Osteocyte (in vitro differentiated cells): ENCODE data around the gene AAK1. TPM values are rescaled to one million over a fixed set of nuclear protein-coding genes. Genes with fewer than 3 reads are reported as not detected.
"Not testable (repeated sequence)": the region's sequence is repeated elsewhere in the genome, so short reads cannot be mapped to it uniquely, and the experiment has no call there.

Experiments used
- DNase-seq: peaks from one replicate; pipeline ENCODE4 v3.0.0; 2021; ENCODE audit warnings: mixed read lengths; ENCODE audit not compliant: unreplicated experiment; ENCODE audit errors: extremely low spot score
- H3K27ac Mint-ChIP-seq: one replicate; pipeline ENCODE4 v1.8.0; 2021; ENCODE audit warnings: mild to moderate bottlenecking, mixed read lengths; ENCODE audit not compliant: unreplicated experiment
- H3K27me3 Mint-ChIP-seq: one replicate; pipeline ENCODE4 v1.8.0; 2021; ENCODE audit warnings: mixed read lengths; ENCODE audit not compliant: unreplicated experiment
- H3K36me3 Mint-ChIP-seq: one replicate; pipeline ENCODE4 v1.8.0; 2021; ENCODE audit warnings: mixed read lengths; ENCODE audit not compliant: unreplicated experiment
- H3K4me1 Mint-ChIP-seq: one replicate; pipeline ENCODE4 v1.8.0; 2021; ENCODE audit warnings: mixed read lengths; ENCODE audit not compliant: unreplicated experiment
- H3K4me3 Mint-ChIP-seq: one replicate; pipeline ENCODE4 v1.8.0; 2021; ENCODE audit warnings: mild to moderate bottlenecking, moderate library complexity, mixed read lengths; ENCODE audit not compliant: unreplicated experiment
- H3K9me3 Mint-ChIP-seq: one replicate; pipeline ENCODE4 v1.8.0; 2021; ENCODE audit warnings: mixed read lengths; ENCODE audit not compliant: unreplicated experiment
- total RNA-seq: library from RNA; stranded (reverse); gene quantifications from 2 replicates; pipeline ENCODE4 v1.2.1, GENCODE V29; 2021
- TF ChIP-seq, protein P1 (sequence below): fragments of 200-600 bp; sonication (generic); IDR thresholded peaks from 2 replicates; pipeline ENCODE4 v1.5.0; 2021; ENCODE audit warnings: antibody characterized with exemption, mild to moderate bottlenecking, moderate library complexity

The AAK1 gene
- total RNA-seq, 1 donor from 2014 or later: 66.0 TPM

DNA sequence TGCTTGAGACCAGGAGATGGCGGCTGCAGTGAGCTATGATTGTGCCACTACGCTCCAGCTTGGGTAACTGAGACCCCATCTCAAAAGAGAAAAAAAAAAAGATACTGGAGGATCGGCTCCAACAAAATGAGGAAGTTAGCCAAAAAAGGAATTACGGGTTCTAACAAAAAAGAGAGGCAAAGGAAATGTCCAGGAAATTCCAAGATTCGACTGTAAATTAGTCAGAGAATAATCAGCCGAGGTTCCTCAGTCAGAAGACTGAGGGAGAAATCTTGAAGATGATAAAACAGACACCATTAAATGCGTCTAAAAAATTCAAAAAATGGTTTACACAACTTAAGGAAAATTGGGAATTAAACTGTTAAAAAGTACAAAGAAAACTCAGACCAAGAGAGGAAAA lies 89.5 kb downstream of the AAK1 start:
- no peaks in the 10 kb centered on the region for H3K9me3 Mint-ChIP-seq
- H3K4me3 Mint-ChIP-seq: no peak overlapping the region
- TF ChIP-seq, protein P1, sequence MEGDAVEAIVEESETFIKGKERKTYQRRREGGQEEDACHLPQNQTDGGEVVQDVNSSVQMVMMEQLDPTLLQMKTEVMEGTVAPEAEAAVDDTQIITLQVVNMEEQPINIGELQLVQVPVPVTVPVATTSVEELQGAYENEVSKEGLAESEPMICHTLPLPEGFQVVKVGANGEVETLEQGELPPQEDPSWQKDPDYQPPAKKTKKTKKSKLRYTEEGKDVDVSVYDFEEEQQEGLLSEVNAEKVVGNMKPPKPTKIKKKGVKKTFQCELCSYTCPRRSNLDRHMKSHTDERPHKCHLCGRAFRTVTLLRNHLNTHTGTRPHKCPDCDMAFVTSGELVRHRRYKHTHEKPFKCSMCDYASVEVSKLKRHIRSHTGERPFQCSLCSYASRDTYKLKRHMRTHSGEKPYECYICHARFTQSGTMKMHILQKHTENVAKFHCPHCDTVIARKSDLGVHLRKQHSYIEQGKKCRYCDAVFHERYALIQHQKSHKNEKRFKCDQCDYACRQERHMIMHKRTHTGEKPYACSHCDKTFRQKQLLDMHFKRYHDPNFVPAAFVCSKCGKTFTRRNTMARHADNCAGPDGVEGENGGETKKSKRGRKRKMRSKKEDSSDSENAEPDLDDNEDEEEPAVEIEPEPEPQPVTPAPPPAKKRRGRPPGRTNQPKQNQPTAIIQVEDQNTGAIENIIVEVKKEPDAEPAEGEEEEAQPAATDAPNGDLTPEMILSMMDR: no peak
- H3K4me1 Mint-ChIP-seq: peaks cover 13% of the 10 kb centered on the region
- no peaks in the 10 kb centered on the region for H3K27me3 Mint-ChIP-seq
- peaks cover 21% of the 10 kb centered on the region for H3K36me3 Mint-ChIP-seq
- H3K27ac Mint-ChIP-seq: peak overlapping the region; percentile 40
- DNase-seq: no peak

DNA sequence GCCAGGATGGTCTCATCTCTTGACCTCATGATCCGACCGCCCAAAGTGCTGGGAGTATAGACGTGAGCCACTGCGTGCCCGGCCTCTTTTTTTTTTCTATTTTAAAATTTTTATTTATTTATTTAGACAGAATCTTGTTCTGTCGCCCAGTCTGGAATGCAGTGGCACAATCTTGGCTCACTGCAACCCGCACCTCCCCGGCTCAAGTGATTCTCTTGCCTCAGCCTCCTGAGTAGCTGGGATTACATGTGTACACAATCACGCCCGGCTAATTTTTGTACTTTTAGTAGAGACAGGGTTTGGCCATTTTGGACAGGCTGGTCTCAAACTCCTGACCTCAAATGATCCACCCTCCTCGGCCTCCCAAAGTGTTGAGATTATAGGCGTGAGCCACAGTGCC lies 93.0 kb downstream of the AAK1 start:
- not testable (repeated sequence) for H3K9me3 Mint-ChIP-seq, DNase-seq, H3K27ac Mint-ChIP-seq, H3K4me3 Mint-ChIP-seq, H3K27me3 Mint-ChIP-seq
- Mint-ChIP-seq H3K36me3 (peaks cover 24% of the 10 kb centered on the region), H3K4me1 (peaks cover 23% of the 10 kb centered on the region)

- H3K4me1 Mint-ChIP-seq: peaks cover 22% of the 10 kb centered on the region
- TF ChIP-seq, protein P1: no peak
- peaks cover 22% of the 10 kb centered on the region for H3K36me3 Mint-ChIP-seq
- peaks cover 6% of the 10 kb centered on the region for H3K9me3 Mint-ChIP-seq
- no peak for DNase-seq
- no peak overlapping the region for H3K27ac Mint-ChIP-seq
- no peaks in the 10 kb centered on the region for H3K27me3 Mint-ChIP-seq
- no peak overlapping the region for H3K4me3 Mint-ChIP-seq
These were observed 94.1 kb downstream of the AAK1 start for GRCh38 chr2:69549421-69549820.

GRCh38 chr2:69547984-69548715 lies 95.4 kb downstream of the AAK1 start:
- Mint-ChIP-seq H3K27ac (peak overlapping the region; percentile 73), H3K9me3 (peaks cover 6% of the 10 kb centered on the region), H3K27me3 (no peaks in the 10 kb centered on the region), H3K4me3 (no peak overlapping the region), H3K36me3 (peaks cover 19% of the 10 kb centered on the region), H3K4me1 (peaks cover 22% of the 10 kb centered on the region)
- TF ChIP-seq, protein P1: no peak
- no peak for DNase-seq

- Mint-ChIP-seq H3K9me3 (peaks cover 6% of the 10 kb centered on the region), H3K4me3 (no peak overlapping the region), H3K4me1 (peaks cover 22% of the 10 kb centered on the region), H3K36me3 (peaks cover 22% of the 10 kb centered on the region), H3K27me3 (no peaks in the 10 kb centered on the region), H3K27ac (no peak overlapping the region)
- no peak for DNase-seq
- TF ChIP-seq, protein P1: no peak
These were observed 96.9 kb downstream of the AAK1 start for GRCh38 chr2:69546646-69547045.
